Stimulated activated CD4-positive, alpha-beta T cell treated with anti-CD3 and anti-CD28 coated beads, Interleukin-12 subunit alpha, Interleukin-12 subunit beta, amount 100 ng/mL, for 24 hours (primary cell): ENCODE measurements around the gene CEP72.
"Not testable (repeated sequence)": the region's sequence is repeated elsewhere in the genome, so short reads cannot be mapped to it uniquely, and the experiment has no call there.

Source experiments
- DNase-seq, 2 experiments: peaks; one replicate each; pipeline ENCODE4 v3.0.0-alpha.2; 2020; ENCODE audit warnings: low read depth in 2 of 2

Gene CEP72

DNA sequence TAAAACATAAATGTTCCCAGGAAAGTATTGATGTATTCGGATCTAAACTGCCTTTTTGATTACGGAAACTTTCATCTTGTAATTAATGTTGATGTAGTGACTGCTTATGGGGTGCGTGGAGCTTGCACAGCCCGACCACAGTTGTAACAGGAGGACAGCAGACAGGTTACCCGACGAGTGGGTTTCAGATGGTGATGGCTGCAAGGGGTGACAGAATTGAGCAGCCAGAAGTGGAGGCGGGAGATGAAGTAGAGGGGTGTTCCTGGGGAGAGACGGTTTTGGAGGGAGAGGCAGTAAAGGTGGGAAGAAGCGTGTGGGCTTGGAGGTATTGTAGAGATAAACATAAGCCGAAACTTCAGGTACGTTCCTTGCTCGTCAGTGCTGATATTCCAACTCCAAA lies 5.8 kb downstream of the CEP72 start:
- no peak for DNase-seq

DNA sequence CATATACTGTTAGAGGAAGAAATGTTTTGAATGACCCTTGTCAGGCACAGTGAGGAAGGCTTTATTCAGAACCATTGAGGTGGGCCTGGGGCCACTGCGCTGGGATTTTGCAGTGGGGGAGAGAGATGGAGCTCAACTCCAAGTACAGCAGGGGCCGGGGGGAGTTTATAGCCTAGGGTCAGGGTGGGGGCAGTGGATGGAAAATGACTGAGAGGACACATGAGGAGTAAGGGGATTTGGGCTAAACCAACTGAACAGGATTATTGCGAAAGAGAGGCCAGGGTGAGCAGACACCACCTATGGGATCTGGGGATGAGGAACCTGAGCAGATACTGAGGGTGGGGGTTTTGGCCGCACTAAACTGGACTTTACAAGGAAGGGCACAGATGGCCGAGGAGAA lies 6.3 kb downstream of the CEP72 start:
- no peak for DNase-seq

DNA sequence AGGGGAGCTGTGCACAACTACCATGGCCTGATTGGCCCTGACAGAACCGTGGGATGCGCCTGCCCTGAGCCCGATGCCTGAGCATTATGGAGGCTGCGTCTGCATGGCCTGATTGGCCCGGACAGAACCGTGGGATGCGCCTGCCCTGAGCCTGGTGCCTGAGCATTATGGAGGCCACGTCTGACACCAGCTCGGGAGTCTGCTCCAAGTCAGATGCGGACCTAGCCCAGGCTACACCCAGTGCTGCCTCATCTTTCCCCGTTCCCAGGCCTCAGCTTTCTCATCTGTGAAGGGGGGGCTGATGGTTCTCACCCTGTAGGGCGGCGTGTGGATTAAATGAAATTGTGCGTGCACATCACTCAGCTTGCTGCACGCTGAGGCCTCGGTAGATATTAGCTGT lies 7.3 kb downstream of the CEP72 start:
- DNase-seq = no peak

DNA sequence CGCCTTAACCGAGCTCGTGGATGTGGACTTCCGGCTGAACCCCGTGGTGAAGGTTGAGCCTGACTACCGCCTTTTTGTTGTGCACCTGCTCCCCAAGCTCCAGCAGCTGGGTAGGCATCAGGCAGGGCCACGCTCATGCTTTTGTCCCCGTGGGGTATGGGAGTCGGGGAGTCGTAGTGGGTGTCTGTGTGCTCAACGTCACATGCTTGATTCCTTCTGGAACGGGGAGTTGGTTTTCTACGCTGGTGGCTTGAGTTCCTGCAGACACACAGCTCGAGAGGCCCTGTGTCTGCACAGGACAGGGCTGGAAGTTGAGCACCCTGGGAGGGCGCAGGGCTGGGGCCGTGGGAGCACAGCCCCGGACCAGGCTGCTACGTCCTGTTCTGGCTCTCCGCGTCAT lies 8.0 kb downstream of the CEP72 start:
- no peak for DNase-seq

DNA sequence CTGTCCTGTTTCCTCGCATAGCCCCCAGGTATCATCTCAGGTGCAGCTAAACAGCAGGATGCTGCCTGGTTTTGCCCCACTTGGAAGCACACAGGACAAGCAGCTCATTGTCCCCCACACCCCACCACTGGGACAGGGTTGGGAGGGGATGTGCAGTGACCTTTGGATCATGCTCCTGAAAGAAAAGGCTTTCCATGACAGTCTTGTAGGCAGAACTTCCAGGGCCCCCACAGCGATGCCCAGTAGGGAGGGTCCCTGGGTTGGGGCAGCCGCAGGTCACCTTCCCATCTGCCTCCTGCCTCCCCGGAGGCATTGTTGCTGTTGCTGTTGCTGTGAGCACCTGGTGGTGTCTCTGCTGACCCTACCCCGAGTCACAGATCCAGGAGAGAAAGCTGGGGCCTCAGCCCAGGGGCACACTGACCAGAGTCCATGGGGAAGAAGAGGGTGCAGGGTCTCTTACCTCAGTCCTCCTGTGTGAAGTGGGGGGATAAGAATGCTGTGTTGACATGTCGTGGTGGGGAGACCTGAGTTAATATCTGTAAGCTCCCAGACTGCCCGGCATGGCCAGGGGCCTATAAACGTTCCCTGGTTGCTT lies 8.5 kb downstream of the CEP72 start:
- DNase-seq = no peak

DNA sequence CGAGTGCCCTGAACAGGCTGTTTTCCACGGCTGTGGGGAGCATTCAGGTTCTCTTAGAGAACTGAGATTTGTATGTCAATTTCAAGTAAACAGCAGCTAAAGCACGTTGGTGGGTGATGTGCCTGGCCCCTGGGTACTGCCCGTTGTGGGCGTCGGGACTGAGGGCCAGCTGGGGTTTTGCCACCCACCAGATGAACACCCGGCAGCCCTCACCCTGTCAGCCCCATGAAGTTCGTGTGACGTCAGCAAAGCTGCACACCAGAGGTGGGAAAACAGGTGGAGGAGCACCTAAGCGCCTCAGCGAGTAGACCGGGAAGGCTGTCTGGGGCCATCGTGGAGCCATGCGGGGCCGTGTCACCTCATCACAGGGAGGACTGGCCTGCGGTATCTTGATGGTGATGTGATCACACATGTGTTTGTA lies 9.2 kb downstream of the CEP72 start:
- no peak for DNase-seq

DNA sequence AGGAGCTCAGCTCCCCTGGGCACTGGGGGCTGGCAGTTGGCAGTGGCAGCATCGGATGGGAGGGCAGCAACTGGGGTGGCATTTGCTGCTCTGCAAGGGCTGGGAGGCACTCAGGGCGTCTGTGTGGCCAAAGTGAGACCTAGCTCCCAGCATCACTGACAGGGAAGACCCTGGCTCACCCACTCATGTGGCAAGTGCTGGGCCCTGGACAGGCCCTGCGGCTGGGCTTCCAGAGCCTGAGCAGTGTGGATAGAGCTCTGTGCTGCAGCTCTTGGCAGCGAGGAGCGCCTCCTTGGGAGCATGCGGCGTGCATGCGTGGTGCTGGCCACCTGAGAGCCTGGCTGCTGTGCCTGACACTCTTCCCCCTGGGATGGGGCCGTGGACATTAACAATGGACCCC lies 10.2 kb downstream of the CEP72 start:
- no peak for DNase-seq

DNA sequence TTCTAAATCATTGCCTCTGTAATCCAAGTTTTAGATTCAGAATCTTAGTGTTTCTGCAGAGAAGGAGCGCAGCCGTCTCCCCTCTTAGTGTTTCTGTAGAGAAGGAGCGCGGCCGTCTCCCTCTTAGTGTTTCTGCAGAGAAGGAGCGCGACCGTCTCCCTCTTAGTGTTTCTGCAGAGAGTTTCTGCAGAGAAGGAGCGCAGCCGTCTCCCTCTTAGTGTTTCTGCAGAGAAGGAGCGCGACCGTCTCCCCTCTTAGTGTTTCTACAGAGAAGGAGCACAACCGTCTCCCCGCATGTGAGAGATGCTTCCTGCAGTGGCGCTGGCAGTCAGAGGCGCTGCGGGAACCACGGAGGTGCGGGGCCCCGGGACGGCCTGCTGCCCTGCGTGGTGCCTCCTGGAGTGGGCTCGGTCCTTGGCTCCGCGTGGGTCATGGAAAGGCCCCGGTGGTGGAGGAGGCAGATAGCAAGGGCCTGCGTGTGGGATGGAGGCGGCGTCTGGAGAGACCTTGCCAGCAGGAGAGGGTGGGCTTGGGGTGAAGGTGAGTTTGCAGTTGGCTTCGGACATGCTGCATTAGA lies 10.9 kb downstream of the CEP72 start:
- no peak for DNase-seq

DNA sequence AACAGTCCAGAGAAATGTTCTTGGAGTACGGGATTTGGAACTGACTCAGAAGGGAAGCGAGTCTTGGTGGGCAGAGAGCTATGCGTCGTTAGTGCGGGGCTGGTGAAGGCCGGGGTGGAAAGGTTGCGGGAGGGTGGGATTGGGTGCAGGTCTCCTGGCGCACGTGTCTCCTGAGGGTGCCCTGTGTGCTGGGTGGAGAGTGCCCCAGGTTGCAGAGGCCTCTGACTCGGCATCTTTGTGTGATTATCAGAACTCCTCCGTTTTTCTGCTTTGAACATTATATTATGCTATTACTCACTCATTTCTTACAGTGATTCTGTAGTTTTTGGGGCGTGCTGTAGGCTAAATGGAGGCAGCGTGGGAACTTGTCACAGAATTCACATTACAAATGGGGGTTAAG lies 11.4 kb downstream of the CEP72 start:
- DNase-seq = no peak

DNA sequence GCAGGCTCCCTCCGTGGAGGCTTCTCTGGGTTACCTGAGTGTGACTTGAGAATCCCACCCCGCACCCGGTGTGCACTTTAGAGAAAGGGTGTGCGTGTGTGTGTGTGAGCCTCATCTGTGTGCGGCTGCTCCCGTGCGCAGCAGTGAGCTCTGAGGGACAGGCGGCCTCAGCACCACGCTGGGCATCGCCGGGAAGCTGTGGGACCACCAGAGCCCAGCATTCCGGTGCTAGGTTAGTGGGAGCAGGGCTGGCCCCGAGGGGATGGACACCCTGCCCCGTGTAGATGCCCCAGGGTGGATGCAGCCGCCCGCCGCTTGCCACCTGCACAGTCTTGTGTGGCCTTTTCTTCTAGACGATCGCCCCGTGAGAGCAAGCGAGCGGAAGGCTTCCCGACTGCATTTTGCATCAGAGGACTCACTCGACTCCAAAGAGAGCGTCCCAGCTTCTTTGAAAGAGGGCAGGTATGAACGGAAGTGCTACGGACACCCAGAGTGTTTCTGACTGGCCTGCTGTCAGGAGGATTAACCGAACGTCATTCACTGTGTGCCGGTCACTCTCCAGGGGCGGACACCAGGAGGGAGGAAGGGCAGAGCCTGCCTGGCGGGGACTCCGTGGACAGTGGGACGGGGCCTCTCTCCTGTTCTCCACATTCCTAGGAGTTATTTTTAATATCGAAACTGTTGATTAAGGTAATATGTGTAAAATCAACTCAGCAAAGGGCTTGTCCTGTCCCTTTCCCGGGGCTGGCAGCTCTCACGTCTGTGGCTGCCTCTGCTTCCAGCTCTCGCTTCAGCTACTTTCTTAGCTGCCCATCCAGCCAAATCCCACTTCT lies 12.2 kb downstream of the CEP72 start:
- no peak for DNase-seq

DNA sequence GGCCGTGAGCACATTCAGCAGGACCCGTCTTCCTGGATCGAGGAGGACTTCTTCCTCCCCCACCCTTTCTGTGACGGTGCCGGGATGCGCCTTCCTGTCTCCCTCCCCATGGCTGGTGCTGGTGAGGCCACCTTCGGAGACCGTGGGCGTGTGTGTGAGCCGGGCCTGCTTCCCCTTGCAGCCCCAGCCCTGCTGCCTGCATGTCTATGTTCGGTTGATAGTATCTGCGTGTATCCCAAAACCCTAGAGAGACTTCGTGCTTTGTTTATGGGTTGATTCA lies 12.8 kb downstream of the CEP72 start:
- no peak for DNase-seq

DNA sequence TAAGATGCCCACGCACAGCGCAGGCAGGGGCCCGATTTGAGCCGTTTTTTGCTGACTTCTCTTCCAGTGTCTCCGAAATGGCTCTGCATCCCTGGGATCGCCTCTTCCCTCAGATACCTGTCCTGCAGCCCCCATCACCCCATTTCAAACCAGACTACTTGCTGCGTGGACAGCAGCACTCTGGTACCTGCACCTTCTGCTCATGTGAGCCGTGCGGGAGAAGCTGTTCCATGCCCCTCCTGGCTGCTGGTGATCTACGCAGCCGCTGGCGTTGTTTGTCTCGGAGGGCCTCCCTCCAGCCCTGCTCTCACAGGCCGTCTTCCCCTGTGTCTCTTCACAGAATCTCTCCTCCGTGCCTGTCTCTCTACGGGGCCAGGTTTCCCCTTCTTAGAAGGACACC lies 13.4 kb downstream of the CEP72 start:
- no peak for DNase-seq

DNA sequence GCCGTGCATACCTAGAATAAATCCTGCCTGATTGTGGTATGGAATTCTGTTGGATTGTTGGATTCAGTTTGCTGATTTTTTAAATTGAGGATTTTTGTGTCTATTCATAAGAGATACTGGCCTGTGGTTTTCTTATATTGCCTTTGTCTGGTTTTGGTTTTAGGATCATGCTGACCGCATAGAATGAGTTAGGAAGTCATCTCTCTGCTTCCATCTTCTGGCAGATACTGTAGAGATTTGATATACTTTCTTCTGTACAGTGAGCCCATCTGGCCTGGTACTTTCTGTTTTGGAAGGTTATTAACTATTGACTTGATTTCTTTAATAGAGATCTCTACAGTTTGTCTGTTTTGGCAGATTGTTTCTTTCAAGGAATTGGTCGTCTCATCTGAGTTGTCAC lies 14.7 kb downstream of the CEP72 start:
- no peak for DNase-seq

DNA sequence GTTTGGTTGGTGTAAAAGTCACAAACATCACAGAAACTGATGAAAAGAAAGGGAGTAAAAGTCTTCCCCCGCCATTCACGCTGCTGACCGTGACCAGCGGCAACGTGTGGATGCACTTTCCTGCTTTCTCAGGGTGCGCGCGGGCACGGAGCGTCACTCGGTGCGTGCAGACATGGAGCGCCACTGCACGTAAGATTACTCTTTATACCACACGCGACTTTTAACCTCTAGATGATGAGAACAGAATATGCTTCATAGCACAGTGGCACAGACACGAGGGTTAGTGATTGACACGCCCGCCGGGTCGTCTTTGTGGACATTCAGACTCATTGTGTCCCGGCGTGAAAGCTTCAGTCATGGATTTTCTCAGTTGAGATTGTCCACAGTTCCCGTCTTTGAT lies 15.7 kb downstream of the CEP72 start:
- DNase-seq = no peak

DNA sequence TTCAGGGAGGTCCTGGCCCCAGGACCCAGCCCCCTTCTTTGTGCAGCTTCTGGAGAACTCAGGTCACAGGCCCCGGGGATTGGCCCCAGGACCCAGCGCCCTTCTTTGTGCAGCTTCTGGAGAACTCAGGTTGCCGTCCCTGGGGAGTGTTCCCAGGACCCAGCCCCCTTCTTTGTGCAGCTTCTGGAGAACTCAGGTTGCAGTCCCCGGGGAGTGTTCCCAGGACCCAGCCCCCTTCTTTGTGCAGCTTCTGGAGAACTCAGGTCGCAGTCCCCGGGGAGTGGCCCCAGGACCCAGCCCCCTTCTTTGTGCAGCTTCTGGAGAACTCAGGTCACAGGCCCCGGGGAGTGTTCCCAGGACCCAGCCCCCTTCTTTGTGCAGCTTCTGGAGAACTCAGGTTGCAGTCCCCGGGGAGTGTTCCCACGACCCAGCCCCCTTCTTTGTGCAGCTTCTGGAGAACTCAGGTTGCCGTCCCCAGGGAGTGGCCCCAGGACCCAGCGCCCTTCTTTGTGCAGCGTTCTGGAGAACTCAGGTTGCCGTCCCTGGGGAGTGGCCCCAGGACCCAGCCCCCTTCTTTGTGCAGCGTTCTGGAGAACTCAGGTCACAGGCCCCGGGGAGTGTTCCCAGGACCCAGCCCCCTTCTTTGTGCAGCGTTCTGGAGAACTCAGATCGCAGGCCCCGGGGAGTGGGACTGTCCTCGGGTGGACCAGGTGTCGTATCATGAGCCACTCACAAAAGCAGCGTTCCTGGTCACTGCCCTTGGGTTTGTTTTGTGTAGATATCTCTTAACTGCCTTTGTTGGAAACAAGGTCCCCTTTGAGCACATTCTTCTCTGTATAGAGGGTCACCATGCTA lies 16.4 kb downstream of the CEP72 start:
- DNase-seq = not testable (repeated sequence)

DNA sequence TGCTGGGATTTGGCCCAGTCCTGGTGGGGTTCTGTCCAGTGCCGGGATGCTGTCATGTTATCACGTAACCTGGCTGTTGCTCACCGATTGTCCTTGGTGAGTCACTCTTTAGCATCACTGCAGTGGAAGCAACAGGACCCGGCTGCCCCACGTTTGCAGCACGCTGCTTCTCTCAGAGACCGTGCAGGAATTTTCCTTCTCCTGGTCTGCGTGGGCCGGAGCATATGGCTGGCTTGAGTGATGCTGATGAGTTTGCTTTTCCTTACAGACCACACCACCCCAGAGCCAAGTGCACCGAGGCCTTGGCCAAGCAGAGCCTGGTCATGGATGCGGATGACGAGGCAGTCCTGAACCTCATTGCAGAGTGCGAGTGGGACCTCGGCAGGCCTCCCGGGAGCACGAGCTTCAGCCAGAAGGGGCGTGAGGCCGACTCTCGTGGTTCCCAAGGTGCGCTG lies 21.4 kb downstream of the CEP72 start:
- DNase-seq = no peak

DNA sequence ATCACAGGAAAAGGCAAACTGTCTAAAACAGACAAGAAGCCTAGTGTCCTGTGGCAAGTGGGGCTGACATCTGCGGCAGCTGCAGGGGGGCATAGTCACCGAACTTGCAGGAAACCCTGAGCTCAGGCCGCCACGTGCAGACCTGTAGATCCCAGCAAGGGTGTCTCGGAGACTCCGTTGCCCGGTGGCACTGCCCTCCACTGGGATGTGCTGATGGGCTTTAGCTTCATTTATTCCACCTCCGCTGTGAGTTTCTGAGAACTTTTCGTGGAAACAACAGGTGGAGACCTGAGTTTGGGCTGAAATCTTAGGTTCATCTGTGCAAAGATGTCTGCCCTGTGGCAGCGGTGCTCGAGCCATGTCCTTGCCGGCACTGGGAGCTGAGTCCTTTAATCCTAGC lies 22.1 kb downstream of the CEP72 start:
- no peak for DNase-seq

DNA sequence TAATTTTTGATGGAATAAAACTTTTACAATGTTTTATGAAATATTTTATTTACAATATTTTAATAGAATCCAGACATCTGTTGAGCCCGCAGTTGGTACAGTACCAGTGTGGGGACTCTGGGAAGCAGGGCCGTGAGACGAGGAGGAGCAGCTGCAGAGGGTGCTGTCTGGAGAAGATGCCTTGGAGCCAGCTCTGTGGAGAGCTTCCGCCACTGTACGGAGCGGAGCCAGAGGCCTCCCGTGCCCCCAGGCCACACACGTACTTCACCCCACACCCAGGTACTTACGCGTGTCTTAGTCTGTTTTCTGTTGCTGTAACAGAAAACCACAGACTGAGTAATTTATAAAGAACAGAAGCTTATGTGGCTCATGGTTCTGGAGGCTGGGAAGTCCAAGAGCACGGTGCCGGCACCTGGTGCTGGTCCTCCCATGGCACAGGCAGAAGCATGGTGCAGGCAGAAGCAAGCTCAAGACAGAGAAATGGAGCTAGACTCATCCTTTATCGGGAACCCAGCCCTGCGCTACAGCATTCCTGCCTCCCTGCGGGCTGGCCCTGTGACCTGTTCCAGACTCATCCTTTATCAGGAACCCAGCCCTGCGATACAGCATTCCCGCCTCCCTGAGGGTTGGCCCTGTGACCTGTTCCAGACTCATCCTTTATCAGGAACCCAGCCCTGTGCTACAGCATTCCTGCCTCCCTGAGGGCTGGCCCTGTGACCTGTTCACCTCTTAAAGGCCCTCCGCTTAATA lies 23.3 kb downstream of the CEP72 start:
- DNase-seq = no peak

DNA sequence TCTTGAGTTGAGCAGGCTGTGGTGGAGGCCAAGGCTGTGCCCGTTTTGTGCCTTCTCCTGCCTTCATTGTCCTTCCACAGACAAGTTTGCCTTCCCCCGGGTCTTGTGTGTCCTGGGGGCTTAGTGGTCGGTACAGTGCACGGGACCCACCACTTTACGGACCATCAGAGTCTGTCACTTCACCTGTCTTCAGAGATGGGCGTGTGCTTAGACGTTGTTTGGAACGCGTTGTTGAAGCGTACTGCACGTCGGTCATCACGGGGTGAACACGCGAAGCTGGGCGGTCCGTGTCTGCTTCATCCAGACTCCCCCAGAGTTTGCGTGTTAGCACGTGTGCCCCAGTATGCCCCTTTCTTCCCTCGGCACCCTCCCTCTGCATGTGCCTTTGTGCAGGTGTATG lies 24.8 kb downstream of the CEP72 start:
- DNase-seq = no peak

DNA sequence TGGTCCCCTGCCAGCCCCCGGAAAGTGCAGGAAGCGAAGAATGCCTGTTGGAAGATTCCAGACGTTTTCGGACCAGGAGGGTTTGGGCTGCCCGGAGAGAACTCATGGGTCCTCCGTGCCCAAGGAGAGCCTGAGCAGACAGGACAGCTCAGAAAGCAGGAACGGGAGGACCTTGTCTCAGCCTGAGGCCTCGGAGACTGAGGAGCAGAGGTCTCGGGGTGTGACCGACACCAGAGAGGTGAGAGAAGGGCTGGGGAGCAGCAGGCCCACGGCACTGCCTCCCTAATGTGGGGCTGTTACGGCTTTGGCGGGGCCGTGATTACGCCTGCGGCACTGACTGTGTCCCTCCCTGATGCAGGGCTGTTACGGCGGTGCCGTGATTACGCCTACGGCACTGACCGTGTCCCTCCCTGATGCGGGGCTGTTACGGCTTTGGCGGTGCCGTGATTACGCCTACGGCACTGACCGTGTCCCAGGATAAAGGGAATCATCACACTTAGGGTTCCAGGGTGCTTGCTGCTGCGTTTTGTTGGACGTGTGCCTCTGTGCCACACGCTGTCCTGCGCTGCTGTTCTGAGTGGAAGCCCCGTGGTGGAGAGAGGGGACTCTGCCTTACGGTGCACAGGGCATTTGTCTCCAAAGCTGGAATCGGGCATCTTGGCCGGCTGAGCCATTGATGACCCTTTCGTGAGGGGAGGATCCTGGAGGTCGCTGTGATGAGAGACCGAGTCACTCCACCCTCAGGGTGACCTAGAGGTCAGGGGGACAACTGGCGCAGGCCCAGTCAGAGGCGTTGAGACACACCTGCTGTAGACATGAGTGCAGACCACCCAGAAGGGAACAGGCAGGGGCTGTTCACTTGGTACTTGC lies 25.7 kb downstream of the CEP72 start:
- DNase-seq = no peak
